SU-DHL-6 (cell line): Measurements from ENCODE around the gene SEMA3D.

Source experiments
- CTCF ChIP-seq: fragments of 200-600 bp; sonication (generic); IDR thresholded peaks from one replicate; pipeline ENCODE4 v1.5.1; 2017; ENCODE audit warnings: antibody characterized with exemption, mild to moderate bottlenecking, low read length, moderate library complexity; ENCODE audit not compliant: insufficient read depth, poor library complexity, severe bottlenecking
- EZH2phosphoT487 ChIP-seq: fragments of 200-600 bp; sonication (generic), shearing (Covaris generic); conservative IDR thresholded peaks from 2 replicates; pipeline ENCODE4 v1.6.1; 2018; ENCODE audit warnings: mild to moderate bottlenecking, antibody characterized with exemption, low read length, moderate library complexity, mixed read lengths

GRCh38 chr7:84970670-84971069 is 216.2 kb downstream of the SEMA3D start:
- TF ChIP-seq CTCF (no peak), EZH2phosphoT487 (no peak)
